ENCODE measurements around the gene WBP1L.
"Not testable (repeated sequence)": the region's sequence is repeated elsewhere in the genome, so short reads cannot be mapped to it uniquely, and the experiment has no call there.

Gene WBP1L

DNA sequence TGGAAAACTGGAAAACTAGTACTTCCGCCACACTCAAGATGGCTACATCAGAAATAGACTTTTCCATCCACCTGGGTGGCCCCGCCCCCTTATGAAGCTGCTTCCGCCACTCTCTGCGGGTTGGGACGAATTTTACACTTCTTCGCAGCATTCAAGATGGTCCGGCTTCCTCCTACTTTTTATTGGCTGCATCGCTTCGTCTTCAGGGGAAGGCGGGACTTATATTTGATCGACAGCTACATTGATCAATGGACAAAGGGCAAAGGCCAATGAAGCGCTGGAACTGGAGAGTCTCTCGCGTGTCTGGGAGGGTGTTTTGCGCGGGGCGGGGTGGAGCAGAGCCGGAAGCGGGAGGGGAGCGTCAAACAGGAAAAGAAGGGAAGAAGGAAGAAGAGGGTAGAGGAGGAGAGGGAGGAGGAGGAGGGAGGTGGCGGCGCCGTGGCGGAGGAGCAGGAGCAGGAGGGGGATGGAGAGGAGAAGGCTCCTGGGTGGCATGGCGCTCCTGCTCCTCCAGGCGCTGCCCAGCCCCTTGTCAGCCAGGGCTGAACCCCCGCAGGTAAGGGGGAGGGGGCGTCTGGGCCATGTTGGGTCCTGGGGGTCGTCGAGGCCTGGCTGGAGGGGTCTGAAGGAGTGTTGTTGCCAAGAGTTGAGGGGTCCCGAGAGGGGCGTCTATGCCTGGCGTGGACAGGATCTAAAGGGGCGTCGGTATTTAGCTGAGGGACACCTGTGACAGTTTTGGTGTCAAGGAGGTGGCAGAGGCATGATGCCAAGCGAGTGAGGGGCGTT is at the start of gene WBP1L:
Gene WBP1L (plus strand): TSS at position 361 of the 786 bp plus-strand sequence. CDS start 106 bp downstream, at position 467.
- peak; percentile 93 for DNase-seq

DNA sequence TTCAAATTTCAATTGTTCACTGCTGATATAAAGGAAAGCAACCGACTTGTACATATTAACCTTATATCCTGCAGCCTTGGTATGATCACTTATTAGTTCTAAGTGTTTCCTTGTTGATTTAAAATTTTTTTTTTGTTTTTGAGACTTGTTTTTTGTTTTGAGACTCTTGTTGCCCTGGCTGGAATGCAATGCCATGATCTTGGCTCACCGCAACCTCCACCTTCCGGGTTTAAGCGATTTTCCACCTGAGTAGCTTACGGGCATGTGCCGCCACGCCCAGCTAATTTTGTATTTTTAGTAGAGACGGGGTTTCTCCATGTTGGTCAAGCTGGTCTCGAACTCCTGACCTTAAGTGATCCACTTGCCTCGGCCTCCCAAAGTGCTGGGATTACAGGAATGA is 48.3 kb upstream of the WBP1L start:
- DNase-seq: not testable (repeated sequence)

DNA sequence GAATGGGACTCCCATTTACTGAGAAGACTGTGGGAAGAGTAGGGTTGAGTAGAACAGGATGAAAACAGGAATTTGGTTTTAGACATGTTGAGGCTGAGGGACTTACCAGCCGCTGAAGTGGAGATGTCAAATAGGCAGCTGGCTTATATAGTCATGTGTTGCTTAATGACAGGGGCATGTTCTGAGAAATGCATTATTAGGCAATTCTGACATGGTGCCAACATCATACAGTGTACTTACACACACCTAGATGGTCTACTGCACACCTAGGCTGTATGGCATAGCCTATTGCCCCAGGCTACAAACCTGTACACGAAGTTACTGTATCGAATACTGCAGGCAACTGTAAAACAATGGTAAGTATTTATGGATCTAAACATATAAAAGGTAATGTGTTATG is 47.0 kb upstream of the WBP1L start:
- no peak for DNase-seq

DNA sequence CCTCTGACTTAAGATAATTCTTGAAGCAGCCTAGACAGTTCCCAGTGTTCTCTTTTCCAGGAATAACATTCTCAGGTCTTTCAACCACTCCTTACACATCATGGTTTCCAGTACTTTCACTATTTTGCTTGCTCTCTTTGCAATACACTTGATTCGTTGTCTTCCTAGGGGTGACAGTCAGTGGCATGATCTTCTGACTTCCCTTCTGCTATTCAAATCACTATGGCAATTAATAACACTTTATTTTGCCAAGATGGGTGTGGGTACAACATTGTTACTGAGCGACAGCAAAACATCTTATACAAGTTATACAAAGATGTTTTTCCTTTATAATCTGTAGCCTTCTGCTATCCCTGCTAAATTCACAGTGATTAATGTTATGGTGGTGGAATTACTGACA is 44.9 kb upstream of the WBP1L start:
- no peak for DNase-seq

DNA sequence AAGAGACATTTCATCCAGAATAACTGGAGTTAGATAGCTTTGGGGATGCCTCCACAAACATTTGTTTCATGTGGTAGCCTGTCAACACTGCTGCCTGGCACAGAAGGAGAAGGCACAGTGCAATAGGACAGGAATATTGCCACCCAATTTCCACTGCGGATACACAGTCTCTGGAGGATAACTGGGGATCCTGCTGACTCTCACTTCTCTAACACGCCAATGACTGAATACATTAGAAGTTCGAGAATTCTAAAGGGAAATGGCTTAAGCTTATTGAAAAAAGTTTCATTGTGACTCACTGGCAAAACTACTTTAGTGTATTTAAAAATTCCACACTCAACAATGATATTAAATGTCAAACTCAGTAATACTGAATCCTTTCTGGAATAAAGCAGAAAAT is 42.5 kb upstream of the WBP1L start:
- no peak for DNase-seq

DNA sequence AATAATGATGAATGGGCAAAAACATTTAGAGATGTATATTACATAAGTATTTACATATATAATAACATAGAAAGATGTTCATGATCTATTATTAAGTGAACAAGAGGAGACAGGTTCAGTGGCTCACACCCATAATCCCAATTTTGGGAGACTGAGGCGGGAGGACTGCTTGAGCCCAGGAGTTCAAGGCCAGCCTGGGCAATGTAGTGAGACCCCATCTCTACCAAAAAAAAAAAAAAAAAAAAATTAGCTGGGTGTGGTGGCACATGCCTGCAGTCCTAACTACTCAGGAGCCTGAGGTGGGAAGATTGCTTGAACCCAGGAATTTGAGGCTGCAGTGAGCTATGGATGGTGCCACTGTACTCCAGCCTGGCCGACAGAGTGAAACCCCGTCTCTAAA is 42.0 kb upstream of the WBP1L start:
- no peak for DNase-seq

DNA sequence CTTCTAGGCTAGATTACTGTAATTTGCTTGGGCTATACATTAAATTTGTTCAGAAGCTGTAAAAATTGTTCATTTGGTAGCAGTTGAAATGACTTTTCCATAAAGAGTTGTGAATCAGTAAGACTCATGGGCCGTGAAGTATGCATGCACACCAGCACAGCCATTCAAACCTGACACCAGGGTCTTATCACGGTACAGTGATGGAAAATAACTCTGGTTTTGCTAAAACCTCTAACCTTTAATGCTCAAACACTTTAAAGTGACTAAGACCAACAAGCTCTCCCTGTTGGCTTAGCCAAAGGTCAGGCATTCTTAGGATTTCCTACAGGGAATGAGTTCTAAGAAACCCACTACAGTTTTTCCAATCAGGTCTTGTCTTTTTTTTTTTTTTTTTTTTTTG is 41.0 kb upstream of the WBP1L start:
- DNase-seq: no peak

DNA sequence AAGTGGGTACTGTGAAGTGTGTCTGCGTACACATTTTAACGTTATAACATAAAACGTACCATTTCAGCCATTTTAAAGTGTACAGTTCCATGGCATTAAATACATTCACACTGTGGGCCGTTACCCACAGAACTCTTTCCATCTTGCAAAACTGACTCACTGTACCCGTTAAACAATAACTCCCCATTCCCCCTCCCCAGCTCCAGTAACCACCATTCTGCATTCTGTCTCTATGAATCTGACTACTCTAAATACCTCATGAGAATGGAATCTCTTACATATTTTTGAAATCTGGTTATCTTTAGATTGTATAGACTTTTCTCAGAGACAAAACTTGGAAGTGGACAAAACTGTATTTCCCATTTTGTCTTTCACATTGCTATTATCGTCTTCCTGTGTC is 38.8 kb upstream of the WBP1L start:
- no peak for DNase-seq

DNA sequence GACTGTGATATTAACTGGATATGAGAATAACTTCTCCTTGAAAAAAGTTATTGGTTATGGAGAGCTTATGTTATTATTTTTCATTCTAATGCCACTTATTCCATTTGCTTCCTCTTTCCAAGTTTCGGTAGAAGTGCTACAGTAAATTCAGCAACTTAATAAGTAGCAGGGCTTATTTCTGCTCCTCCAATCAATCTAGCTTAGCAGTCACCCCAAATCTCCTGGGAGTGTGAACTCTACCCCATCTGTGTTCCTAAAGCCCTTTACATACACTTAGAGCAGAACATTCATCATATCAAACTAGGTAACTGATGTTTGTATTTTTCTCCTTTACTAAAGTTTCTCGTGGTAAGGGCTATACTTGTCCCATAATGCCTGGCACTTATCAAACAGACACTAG is 38.2 kb upstream of the WBP1L start:
- no peak for DNase-seq

DNA sequence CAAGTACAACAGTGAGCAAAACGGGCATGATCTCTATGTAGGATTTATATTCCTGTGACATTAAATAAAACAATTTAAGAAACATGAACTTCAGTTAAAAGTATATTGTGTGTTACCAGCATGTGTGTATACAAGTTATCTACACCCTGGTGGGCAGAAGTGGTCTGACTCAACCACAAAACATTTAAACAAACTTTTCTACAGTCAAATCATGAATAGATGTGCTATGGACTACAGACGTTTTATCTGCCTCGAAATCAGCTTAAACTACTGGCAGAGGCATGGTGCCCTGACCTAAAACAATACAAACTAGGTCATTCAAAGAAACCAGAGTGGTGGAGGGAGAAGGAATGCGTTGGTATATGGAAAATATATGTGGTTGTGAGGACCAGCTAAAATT is 33.1 kb upstream of the WBP1L start:
- DNase-seq: no peak

DNA sequence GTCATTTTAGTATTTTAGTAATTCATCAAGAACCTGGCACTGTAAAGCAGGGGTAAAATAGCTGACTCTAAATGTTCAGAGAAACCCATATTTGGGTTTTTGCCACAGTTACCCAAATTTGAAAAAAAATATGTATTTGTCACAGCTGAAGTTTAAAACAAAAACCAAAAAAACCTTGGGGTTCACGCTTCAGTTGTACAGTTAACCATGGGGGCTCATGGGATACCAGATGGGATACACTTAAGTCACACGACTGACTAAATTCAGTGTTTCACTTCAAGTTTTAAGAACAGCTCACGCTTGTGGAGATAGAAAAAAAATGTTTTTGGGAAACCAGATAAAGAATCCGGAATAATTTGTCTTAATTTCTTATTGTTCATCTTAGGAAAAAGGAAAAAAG is 31.7 kb upstream of the WBP1L start:
- no peak for DNase-seq

DNA sequence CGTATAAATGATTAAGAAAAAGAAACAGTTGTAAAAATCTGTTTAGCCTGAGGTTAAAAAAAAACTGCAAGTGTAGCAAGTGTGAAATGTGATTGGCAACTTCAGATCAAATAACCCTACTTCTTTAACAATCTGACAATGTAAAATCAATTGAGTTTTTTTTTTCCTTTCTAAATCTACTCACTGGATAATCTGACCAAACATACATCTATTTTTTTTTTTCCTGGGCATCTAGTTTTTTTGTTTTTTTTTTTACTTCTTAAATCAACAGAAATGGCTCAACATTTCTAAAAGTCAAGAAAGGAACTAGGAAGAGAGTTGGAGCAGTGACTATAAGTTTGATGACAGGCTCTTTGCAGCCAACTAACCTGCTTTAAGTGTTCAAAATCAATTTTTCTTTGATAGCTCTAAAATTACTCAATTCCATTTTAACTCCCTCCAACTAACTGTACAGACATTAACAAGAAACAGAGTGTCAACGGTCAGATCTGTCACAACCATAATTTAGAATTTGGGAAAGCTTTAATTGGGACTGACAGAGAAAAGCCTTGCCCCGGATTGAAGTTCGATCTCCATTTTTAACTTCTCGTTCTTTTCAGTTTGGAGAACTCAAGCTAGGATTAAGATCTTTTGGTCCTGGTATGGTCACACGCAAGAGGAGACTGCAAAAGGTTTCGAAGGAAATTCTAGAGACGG is 30.8 kb upstream of the WBP1L start:
- DNase-seq: no peak

DNA sequence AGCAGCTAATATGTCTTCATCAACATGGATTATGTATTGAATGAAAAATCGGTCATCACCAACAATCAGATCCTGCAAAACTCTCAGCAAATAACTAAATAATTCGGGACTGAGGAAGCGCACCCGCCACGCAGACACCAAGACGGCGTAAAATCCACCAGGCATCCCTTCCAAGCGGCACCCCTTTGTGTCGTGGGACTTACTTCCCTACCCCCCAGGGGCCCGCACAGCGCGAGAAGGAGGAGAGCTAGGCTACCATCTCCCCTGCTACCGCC is 30.3 kb upstream of the WBP1L start:
- no peak for DNase-seq

DNA sequence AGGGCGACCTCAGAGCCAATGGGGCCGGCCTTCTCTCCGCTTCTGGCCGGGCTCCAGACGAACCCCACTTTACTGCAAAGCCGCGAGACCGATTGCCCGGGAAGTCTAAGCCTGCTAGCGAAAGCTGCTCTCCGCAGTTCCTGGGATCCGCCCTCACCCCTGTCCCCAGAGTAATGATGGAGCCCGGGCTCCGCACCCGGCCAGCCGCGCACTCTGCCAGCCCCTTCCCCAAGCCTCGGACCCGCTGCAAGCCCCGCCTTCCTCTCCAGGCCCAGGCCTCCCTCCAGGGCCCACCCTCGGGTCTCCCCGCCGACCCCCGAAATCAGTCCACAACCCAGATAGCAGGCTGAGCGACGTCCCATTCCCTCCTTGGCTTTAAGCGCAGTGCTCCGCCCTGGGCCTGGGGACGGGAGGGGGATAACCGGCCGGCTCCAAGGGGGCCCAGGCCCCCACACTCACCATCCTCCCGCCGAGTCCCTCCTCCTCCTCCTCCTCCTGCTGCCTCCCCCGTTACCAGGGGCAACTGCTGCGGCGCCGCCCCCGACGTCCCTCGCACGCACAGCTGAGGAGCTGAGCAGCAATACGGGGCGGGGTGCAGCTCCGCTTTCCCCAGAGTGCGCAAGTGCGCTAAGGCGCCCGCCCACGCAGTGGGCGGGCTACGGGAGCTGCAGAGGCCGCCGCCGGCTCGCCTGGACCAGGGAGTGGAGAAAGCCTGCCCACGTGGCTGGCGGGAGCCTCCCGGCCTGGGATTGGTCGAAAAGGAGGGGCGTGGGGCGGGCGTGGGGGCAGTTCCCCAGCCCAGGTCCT is 29.7 kb upstream of the WBP1L start, which contains the start of gene ARL3:
Gene ARL3 (minus strand): TSS at position 584 of the 807 bp plus-strand sequence. CDS start 122 bp downstream, at position 462.
- peak; percentile 99 for DNase-seq

DNA sequence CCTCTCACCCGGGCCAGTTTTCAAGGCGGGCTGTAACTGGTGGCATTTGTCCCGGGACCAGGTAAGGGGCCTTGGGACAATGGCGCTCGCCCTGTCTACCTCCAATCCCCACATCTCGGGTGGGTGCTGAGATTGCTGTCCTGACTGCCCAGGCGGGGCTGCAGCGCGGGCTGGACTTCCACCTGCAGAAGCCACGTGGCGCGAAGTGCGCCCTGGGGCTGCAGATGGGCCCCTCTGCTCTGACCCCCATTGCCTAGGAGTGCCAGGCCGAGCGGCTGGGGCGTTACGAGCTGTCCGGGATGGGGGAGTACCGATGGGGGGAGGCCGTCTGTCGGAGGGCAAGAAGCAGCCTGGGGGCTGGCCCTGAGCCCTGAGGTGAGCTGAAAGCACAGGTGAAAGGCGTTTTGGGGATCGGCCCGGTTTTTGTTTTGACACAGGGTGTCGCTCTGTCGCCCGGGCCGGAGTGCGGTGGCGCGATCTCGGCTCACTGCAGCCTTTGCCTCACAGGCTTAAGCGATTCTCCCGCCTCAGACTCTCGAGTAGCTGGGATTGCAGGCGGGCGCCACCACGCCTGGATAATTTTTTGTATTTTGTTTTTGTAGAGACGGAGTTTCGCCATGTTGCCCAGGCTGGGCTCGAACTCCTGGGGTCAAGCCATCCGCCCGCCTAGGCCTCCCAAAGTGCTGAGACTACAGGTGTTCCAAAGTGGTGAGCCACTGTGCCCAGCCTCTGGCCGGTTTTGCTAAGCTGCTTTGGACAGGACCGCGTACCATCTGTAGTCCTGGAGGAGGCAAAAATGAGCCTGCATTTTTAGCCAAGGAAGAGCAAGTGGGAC is 28.9 kb upstream of the WBP1L start, which contains the start of gene SFXN2:
Gene SFXN2 (plus strand): TSS at position 16 of the 835 bp plus-strand sequence. CDS start 12,001 bp downstream, outside the sequence.
- DNase-seq: peak; percentile 77

DNA sequence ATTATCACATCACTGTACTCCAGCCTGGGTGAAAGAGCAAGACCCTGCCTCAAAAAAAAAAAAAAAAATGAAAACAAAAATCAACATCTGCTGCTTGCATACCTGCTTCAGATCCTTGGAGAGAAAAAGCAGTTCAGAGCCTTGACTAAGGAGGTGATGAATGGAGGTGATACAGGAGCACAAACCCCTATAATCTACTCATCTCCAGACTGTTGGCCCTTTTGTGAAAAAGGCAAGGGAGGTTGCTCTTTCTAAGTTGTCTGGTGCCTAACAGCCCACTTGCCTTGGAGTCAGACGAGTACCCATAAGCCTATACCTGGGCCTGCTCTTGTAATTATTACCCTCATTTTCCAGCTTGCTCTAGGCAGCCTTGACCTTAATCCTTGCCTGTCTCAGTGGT is 27.9 kb upstream of the WBP1L start:
- DNase-seq: no peak

DNA sequence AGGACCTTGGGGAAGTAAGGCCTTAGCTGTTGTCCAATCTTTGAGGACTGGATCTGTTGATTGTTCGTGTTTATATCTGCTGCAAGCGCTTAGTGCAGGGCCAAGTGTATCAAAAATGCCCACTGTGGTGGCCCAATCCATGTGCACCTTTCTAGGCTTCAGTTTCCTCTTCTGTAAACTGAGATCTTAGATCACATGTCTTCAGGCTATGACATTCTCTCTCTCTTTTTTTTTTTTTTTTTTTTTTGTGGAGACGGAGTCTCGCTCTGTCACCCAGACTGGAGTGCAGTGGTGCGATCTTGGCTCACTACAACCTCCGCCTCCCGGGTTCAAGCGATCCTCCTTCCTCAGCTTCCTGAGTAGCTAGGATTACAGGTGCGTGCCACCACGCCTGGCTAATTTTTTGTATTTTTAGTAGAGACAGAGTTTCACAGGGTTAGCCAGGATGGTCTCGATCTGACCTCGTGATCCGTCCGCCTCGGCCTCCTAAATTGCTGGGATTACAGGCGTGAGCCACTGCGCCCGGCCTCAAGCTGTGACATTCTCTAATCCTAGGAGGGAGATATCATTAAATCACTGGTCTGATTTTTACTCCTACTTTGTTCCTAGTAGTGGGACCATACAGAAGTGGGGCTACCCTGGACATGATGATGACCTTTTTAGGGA is 26.7 kb upstream of the WBP1L start:
- not testable (repeated sequence) for DNase-seq

DNA sequence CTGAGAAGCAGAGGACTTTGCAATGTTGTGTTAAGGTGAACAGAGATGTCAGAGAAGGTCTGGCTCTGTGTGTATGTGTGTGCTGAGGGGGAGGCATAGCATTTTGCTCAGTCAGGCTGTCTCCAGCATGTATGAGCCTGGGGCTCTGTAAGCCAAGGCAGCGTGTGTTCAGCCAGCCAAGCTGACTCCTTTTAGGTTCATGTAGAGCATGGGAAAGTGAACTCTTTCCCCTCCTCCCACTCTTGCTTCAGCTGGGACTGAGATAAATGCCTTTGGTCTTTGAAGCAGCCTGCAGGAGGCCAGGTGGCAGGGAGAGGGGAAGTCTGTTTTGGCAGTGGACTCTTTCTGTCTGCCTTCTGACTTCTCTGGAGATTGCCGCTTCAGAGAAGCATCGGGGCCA is 25.5 kb upstream of the WBP1L start:
- DNase-seq: no peak

DNA sequence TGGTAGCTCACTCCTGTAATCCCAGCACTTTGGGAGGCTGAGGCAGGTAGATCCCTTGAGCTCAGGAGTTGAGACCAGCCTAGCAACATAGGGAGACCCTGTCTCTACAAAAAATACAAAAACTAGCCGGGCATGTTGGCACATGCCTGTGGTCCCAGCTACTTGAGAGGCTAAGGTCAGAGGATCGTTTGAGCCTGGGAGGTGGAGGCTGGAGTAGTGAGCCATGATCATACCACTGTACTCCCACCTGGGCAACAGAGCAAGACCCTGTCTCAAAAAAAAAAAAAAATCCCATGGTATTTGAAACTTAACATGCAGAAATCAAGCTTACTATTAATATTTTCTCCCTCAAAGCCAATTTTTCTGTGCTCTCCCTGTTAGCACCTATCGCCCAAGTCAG is 23.4 kb upstream of the WBP1L start:
- DNase-seq: no peak

DNA sequence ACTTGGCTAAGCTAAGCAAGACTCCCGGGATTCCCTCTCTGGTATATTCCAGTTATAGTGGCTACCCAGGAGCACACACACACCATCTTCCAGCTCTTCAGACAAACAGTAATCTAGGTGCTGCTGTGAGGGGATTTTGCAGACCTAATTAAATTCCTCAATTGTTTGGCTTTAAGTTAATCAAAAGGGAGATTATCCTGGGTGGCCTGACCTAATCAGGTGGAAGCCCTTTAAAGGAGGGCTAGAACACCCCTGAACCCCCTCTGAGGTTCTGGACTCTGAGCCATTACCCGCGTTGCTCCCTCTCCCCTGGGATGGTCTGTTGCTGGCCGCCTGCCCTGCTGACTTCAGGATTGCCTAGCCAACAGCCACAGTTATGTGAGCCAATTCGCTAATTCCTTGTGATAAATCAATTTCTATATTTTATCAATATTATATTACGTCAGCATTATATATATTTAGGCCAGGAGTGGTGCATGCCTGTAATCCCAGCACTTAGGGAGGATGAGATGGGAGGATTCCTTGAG is 22.9 kb upstream of the WBP1L start:
- no peak for DNase-seq

DNA sequence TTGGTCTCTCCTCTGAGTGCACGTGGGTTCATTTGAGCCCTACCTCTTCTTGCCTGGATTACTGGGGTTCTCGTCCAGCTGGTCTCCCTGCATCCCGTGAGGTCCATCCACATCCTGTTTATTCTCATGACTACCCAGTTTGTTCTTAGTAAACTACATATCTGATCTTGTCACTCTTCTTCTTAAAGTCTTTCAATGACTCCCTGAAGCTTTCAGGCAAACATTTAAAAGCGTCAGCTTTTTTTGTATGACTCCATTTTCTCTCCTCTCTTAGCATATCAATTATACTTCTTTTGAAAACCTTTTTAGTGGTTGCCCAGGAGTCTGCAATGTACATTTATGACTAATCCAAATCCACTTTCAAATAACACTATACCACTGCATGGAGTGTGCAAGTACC is 21.8 kb upstream of the WBP1L start:
- no peak for DNase-seq

DNA sequence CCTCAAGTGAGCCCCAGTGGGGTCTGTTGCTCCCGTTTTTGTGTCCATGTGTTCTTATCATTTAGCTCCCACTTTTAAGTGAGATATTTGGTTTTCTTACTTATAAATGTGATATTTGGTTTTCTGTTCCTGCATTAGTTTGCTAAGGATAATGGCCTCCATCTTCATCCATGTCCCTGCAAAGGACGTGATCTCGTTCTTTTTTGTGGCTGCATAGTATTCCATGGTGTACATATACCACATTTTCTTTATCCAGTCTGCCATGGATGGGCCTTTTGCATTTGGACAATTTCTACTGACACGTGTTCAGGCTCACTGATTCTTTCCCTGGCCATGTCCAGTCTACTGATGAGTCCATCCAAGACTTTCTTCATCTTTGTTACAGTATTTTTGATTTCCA is 19.8 kb upstream of the WBP1L start:
- DNase-seq: no peak

Data from activated CD8-positive, alpha-beta memory T cell treated with anti-CD3 and anti-CD28 coated beads, Interleukin-2, amount 50 U/mL, for 48 hours (primary cell).